Ramos (cell line): ENCODE results near the gene MPP3.

Source experiments
- in situ Hi-C: fragments of 300-500 bp; cut with MboI; formaldehyde crosslinking; loops from one replicate; pipeline ENCODE4 v1.14.3; 2022; ENCODE audit warnings: low sequenced_read_pairs; ENCODE audit not compliant: unreplicated experiment

The MPP3 gene

DNA sequence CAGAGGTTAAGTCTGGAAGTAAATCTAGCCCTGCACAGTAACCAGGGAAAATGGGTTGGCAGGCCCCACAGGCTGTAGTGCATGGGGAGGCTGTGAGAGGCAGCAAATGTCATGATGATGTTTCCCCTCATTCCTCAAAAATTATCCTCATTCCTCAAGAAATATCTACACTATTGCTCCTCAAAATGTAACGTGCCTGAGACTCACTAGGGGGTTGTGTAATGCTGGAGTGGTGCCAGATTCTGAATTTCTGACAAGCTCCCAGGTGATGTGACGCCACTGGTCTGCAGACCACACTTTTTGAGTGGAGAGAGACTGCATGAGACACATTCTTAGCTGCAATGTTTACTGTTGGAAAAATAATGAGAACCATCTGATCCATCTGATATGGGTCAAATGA is 1.2 kb upstream of the MPP3 start:
- in situ Hi-C loops, result no loop called here

DNA sequence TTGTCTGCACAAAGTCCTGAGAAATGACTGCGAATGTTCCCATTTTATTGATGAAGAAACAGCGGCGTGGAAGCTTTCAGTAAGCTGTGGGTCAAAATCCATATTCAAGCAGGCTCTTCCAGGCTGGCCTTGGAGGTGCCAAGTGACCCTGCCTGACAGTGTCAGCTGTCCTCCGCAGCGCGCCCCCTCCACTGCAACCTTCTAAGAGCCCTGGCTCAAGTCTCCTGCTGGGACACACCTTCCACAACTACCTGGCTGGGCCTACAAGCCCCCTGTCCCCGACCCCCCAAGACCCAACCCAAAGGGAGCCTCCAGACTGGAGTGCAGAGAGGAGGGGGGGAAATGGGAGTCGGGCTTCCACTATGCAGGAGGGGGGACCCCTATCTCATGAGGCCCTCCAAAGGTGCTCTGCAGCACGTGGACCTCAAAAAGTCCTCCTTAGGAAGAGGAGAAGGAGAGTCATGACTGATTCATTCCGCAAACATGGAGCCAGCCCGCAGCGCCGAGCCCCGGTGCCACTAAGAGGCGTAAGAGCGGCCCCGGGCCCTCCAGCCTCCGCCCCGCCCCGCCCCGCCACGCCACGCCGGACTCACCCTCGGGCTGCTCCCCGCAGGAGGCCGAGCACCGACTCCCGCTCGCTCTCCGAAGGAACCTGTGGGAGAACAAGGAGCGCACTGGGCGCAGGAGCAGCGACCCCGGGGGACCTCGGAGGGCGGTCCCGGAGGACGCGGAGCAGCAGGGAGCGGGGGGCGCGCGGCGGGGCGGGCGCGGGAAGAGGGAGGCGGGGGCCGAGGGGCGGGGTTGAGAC is 574 bp downstream of the MPP3 start:
- in situ Hi-C loops, result no loop called here

DNA sequence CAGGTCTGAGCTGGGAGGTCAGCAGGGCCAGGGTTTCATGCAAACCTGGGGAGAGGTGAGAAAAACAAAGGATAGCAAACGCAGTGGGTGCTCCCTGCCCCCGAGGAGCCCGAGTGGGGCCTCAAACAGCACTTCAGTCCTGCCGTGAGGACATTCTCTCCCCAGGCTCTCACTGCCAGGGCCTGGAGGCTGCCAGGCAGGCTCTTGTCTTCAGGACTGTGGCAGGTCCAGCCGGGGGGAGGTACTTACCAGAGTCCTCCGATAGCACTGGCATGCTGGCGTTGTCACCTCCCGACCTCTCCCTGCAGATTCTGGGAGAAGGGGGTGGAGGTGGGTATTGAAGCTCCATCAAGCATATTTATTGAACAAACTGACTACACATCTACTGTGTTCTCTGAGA is 1.3 kb downstream of the MPP3 start:
- in situ Hi-C loops, result no loop called here

DNA sequence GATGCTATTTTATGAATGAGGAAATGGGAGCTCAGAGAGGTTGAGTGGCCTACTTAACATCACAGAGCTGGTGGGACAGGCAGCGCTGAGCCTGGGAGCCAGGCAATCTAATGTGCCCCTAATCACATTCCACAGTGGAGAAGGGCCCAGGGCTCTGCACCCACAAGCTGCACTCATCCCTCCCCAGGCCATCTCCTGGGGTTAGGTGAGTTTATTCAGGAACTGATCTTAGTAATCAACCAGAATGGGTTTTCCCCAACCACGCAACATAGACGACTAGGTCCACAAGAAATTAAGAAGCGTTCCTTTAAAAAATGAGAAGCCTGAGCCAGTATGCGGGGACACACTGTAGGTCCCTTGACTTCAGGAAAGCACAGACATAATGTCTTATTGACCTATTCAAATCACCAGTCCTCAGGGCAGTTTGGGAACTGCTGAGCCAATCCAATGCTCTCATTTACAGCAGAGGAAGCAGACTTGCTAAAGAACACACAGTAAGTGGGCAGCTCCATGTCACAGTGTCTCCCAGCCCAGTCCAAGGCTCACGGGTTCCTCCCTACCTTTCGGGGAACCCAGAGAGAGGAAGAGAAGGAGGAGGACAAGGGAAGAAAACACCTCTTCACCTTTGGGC is 2.3 kb downstream of the MPP3 start:
- in situ Hi-C loops, result no loop called here

DNA sequence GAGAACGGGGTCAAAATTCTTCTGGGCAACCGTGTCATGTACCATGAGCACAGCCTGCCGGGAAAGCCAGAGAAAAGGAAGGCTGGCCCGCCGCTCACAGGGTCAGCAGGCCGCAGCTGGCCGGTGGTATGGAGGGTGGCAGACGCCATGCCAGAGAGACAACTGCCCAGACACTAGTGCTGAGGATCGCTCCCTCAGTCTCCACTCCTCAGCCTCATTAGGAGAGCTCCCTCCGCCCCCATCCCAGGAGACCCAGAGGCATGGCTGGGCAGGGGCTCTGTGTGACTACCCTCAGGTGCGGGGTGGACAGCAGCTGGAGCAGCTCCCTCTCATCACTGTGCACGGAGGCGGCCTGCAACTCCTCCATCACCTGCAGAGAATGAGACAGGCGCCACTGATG is 3.2 kb downstream of the MPP3 start:
- in situ Hi-C loops, result no loop called here

DNA sequence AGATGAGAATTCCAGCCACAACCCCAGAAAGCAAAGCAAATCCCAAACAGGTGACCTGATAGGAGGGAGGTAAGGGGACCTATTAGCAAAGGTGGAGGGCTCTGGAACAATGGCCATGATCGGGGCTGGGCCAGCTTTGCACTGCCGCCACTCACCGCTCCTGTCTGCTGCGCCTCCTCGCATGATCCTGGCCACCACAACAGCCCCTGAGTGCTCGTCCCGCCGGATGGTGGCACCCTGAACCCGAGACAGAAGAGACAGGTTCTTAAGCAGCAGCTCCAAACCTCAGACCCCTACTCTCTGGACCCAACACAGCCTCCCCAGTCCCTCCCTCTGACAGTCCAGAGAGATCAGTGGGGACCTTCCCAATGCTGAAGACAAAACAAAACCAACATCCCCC is 5.3 kb downstream of the MPP3 start:
- in situ Hi-C loops, result no loop called here

GRCh38 chr17:43826206-43826605 is 6.7 kb downstream of the MPP3 start:
- in situ Hi-C loops, result no loop called here

DNA sequence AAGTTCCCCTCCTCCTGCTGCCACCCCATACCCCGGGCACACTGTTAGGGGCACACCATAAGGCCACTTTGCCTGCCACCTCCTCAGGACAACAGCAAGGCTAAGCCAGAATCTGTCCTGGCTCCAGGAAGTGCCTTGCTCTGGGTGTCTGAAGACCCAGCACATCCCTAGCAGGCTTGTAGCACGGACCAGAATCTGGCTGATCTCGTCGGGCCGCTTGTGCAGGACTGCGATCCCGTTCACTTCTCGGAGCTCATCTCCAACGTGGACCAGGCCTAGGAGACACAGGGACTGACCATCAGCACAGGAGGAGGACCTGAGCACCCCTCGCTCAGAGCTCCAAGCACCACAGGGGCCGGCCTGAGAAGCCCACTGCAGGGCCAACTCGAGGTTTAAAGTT is 7.4 kb downstream of the MPP3 start:
- in situ Hi-C loops, result no loop called here

GRCh38 chr17:43823350-43824084 is 9.4 kb downstream of the MPP3 start:
- in situ Hi-C loops, result no loop called here

DNA sequence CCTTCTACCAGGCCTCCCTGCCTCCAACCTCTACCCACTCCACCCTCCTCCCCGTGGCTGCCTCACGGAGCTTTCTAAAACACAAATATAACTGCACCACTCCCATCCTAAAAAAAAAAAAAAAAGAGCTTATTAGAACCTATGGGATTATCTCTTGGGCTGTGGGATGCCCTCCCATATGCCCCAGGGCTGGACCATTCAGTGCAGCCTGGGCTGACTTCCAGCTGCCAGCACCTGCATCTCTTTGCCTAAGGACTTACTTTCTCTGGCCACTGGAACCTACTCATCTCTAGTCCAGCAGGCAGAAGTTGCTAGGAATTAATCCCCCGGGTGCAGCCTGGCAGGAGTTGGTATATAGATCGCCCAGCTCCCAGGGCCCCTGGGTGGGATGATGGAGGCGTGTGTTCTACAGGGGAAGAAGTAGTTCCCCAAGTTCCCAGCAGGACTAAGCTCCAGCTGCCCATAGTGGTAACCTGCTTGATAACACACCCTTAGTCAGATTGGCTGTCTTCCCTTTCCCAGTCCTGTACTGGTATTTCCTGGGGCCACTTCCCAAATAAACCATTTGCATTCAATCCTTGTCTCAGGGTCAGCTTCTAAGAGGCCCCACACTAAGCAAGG is 10.3 kb downstream of the MPP3 start:
- in situ Hi-C loops, result no loop called here

DNA sequence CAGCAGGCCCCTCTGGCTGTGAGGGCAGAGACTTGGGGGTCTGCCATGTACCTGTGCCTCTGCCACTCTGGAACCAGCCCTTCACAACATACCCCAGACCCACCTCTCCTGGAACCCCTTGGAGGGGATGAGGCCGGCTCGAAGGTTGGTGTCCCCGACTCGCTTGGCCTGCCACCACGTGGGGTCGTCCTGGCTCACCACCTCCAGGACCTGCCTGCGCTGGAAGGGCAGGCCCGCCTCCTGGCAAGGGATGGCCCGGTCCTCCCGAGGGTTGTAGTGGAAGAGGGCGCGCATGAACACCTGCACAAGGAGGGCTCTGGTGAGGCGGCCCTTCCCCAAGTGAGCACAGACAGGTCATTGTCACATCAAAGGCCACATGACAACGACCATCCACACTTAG is 12.2 kb downstream of the MPP3 start:
- in situ Hi-C loops, result no loop called here

GRCh38 chr17:43818966-43819365 is 14.0 kb downstream of the MPP3 start:
- in situ Hi-C loops, result no loop called here

- in situ Hi-C loops, result no loop called here
These were observed 15.1 kb downstream of the MPP3 start for GRCh38 chr17:43817826-43818225.

GRCh38 chr17:43816336-43817320 is 16.3 kb downstream of the MPP3 start:
- in situ Hi-C loops, result no loop called here

DNA sequence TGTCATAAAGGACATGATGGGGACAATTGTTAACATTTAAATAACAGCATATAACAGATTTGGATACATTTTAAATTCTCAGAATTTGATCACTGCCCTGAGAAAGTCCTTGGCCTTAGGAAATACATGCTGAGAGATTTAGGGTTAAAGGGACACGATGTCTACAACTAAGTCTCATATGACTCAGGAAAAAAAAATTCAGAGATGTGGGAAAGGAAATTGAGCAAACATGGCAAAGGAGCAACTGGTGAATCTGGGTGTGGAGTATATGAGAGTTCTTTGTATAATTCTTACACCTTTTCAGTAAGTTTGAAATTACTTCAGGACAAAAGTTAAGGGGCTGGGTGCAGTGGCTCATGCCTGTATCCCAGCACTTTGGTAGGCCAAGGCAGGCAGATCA is 18.2 kb downstream of the MPP3 start:
- in situ Hi-C loops, result no loop called here

GRCh38 chr17:43814026-43814425 is 18.9 kb downstream of the MPP3 start:
- in situ Hi-C loops, result no loop called here

GRCh38 chr17:43813386-43813785 is 19.6 kb downstream of the MPP3 start:
- in situ Hi-C loops, result no loop called here

GRCh38 chr17:43812396-43813265 is 20.3 kb downstream of the MPP3 start:
- in situ Hi-C loops, result no loop called here

GRCh38 chr17:43810823-43811222 is 22.1 kb downstream of the MPP3 start:
- in situ Hi-C loops, result no loop called here
